ENCODE results near the gene RNF17.

DNA sequence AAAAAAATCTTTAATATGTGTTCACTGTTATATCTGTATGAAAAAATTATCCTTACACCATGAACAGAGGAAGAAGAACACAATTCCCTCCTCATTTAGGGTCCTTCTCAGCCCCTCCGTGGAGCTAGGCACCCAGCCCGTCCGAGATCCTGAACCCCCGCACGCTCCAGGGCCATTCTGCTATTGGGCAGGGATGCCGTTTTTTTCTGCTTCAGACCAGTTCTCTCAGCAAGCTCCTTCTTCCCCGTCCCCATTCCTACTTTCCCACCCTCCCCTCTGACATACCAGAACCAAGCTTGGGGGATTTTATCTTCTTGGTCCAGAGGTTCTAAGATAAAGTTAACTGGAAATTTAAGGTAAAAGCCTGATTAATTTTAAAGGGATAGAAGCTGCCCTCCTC, 47.5 kb upstream of the RNF17 start:
- TF ChIP-seq, protein P1, sequence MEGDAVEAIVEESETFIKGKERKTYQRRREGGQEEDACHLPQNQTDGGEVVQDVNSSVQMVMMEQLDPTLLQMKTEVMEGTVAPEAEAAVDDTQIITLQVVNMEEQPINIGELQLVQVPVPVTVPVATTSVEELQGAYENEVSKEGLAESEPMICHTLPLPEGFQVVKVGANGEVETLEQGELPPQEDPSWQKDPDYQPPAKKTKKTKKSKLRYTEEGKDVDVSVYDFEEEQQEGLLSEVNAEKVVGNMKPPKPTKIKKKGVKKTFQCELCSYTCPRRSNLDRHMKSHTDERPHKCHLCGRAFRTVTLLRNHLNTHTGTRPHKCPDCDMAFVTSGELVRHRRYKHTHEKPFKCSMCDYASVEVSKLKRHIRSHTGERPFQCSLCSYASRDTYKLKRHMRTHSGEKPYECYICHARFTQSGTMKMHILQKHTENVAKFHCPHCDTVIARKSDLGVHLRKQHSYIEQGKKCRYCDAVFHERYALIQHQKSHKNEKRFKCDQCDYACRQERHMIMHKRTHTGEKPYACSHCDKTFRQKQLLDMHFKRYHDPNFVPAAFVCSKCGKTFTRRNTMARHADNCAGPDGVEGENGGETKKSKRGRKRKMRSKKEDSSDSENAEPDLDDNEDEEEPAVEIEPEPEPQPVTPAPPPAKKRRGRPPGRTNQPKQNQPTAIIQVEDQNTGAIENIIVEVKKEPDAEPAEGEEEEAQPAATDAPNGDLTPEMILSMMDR (conservative IDR thresholded peaks at IDR 0.05 in 1 of 2, IDR thresholded peaks at IDR 0.05 in 1 of 2; ENCODE audit: extremely low read depth in 1 of 2, insufficient read depth in 1 of 2, low read depth in 1 of 2, low read length in 2 of 2) = no peak
- TF ChIP-seq EZH2 (IDR thresholded peaks at IDR 0.05; ENCODE audit: borderline replicate concordance, low read length) = no peak
